Stimulated activated CD8-positive, alpha-beta memory T cell treated with anti-CD3 and anti-CD28 coated beads, Interleukin-7, amount 100 ng/mL, for 1 hour (primary cell): ENCODE results near the gene AATF.

Experiments used
- DNase-seq, 2 donors: peaks; one replicate each; pipeline ENCODE4 v3.0.0-alpha.2; 2020; ENCODE audit warnings: low read depth in 2 of 2

Gene AATF

DNA sequence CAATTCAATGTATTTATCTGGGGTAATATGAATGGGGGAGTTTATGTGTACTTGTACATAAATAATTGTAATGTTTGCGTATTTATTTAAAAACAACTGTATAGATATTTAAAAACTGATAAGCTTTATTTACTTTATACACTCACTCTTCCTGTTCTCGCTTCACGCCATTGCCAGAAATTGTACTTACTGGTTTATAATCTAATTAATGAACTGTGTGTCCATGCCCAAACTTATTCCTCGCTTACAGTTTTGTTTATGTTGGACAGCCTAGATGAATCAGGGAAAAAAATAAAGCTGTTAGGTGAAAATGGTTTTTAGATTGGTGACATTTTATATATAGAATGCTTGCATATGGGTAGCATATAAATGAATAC is 30.8 kb downstream of the AATF start:
- DNase-seq: no peak

DNA sequence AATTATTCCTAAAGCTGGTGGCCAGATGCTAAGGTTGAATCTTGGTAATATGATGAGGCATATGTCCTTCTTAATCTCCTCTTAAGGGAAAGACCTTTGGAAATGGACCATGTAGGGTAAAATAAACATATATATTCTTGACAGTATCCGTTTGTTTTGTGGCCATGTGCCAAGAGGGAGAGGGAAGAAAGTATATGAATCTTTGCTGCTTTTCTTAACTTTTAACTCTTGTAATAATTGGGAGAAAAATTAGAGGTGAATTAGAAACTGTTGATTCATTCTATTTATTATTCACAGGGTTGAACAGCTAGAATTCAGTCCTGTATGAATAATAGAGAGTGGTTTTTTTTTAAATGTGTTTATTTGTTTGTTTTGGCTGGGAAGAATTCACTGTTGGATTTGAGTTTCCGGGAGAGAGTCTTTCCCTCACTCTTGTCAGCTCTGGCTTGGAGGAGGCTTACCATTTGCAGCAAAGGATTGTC is 31.6 kb downstream of the AATF start:
- DNase-seq: no peak

DNA sequence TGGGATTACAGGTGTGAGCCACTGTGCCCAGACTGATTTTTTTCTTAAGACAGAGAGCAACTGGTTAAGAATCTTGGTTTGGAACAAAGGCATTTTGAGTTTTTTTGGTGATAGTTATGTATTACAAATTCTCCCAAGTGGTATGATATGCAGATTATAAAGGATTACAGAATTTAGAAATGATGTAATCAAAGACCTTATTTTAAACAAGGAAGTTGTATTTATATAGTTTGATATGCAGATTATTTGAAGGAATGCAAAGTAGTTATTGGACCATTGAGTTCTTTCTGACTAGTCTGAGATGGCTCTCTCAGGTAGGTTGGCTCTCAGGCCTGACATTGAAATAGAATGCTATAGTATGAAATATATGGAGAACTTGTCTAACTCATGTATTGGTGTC is 34.9 kb downstream of the AATF start:
- no peak for DNase-seq

DNA sequence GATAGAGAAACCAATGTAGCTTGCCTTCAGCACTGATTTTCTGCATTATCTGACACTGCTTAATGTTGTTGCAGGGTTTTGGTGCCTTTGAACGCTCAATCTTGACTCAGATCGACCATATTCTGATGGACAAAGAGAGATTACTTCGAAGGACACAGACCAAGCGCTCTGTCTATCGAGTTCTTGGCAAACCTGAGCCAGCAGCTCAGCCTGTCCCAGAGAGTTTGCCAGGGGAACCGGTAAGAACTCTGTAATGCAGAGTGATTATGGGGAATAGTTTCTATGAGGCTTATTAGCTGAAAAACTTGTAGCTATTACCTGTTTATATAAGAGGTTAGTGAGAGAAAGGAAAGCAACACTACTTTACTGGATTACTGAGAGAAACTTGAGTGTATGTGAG is 40.4 kb downstream of the AATF start:
- DNase-seq: no peak

DNA sequence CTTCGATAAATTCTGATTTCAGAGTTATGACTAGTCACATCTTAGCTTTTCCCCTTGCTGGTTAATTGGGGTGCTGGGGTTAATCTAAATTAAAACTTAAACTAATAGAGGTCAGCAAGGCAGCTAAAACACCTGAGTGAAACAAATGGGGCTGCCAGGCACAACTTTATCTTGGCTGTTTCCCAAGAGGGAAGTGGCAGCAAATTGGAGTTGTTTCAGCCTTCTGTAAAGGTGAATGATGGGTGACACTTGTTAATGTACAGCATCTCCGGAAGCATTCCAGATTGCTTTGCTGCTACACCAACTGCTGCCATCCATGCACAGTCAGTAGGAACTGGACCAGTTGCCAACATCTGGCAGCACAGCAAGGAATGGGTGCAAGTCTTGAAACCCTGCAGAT is 43.9 kb downstream of the AATF start:
- no peak for DNase-seq

DNA sequence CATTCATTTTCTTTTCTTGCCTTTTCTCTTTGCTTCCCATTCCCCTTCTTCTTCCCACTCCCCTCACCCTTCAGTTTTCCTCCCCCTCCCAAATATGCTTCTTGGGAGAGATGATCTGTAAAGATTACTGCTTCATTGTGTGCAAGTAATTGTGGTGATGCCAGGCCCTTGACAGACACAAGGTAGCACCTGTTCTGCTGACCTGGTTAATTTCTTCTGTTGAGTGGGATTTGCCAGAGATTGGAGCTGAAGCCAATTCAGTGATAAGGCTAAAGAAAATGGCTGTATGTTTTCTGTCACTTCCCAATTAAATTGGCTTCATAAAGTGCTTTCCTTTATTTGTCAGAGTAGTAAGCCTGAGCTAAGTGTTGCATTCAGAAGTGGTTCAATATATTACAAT is 44.5 kb downstream of the AATF start:
- DNase-seq: no peak

DNA sequence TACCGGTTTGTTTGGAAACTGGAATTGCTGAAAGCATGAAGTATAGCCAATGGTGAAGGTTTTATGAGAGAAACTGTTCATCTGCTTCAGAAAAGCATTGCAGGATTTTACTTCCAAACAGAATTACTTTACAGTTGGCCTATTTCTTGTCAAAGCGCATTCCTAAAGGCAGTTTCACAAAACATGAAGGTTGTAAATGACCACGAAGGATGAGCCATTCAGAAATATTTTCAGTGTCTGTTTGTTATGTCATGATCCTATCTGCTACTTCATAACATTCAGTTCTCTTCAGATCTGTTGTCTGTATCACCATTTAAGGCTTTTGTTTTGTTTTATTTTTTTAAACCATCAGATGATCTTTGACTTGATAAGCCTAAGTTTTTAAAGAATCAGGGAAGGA is 45.7 kb downstream of the AATF start:
- DNase-seq: no peak

DNA sequence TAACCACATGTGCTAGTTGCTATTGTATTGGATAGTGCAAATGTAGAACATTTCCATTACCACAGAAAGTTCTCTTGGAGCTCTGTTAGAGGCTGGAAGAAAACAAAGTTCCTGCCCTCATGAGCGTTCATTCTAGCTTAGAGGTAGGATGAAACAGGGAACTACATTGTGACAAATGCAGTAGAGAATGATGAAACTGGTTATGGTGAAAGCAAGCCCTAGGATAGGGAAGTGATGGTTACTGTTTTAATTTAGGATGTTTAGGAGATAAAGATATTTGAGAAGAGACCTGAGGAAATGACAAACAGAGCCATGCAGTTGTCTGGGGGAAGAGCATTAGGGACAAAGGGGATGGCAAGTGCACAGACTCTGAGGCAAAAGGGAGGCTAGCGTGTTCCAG is 50.7 kb downstream of the AATF start:
- no peak for DNase-seq

DNA sequence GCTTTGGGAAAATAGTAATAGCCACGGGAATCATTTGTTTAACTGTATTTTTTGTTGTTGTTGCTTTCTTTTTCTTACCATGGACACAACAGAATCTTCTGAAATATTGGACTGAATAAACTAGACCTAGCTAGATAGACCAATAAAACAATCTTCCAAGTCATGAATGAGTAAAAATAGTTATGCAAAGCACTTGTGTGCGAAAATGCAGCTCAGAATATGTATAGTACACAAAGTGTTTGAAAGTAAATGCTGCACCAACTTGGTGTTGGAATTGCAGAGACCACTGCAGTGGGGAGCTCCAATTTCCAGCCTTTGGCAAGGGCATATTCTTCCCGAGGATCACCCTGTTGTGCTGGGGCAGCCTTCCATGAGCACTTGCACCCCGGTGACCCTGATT is 68.0 kb downstream of the AATF start:
- no peak for DNase-seq

DNA sequence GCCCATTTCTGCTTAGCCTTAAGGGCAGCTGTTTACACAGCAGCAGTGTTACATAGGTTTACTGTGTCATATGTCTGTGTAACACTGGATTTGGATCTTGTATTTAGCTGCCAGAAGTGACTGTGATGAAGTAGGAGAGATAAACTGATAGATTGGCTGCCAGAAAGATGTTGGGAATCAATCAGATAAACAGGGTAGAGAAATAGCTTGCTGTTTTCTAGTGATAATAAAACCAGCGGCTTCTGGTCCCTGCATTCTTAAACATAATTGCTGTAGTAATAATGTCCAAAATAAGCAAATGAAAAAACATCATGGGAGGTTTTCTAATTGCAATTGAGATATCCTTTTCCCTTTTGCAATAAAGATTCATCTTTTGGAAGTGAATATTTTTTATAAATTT is 68.7 kb downstream of the AATF start:
- no peak for DNase-seq

DNA sequence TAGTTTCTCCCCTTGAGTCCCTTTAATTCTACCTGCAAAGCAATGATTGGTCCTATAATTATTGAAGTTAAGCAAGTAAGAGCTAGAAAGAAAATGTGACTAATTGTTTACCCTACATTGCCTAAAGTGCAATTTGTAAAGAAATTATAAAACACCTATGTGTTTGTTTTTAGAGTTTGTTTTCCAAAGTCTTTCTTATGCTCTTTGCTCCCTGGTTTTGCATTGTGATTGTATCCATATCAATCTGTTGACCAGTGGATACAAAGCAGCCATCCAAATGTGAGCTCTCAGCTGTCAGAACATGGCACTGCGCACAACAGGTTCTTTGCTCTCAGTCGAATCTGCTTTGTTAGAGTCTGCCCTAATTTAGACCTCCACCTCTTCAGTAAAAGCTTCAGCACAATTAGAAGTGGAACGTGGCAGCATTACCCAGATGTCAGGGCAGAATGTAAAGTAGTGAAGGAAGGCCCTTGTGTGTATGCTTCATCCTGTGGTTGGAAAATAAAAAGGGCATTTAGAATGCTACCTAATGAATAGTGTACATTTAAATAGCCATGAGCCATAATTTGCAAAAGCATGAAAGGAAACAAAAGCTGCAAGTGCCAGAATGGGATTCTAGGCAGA is 70.5 kb downstream of the AATF start:
- DNase-seq: no peak

DNA sequence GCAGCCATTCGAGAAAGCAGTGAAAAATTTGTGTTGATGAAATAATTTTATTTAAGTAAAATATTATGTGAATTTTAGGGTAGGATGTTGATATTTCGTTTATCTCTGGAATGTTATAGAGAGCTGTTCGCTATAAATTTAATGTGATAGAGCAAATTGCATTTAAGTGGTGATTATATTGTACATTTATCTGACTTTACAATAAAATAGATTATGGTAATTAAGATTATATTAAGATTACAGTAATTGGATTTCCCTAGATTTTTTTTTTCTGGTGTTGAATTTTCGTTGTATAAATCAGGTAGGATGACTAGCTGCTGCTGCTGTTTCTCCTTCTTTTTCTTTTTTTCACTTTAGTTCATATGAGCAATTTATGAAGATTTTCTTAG is 71.0 kb downstream of the AATF start:
- no peak for DNase-seq

DNA sequence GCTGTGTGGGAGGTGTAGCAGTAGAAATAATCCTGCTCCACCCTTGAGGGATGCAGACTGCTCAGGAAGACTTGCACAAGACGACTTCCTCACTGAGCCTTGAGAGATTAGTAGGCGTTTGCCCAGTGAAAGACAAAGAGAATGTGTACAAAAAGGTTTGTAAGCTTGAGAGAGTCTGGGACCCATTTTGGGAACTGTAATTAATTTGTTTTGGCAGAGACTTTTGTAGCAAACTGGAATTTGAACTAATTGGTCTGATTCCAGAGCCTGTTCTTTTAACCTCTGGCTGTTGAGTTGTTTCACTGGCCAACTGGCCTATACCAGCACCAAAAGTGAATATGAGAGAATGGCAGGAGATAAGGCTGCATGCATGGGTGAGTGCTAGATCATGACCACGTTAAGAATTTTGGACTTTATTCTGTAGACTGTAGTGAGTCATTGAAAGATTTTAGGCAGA is 75.5 kb downstream of the AATF start:
- DNase-seq: no peak

DNA sequence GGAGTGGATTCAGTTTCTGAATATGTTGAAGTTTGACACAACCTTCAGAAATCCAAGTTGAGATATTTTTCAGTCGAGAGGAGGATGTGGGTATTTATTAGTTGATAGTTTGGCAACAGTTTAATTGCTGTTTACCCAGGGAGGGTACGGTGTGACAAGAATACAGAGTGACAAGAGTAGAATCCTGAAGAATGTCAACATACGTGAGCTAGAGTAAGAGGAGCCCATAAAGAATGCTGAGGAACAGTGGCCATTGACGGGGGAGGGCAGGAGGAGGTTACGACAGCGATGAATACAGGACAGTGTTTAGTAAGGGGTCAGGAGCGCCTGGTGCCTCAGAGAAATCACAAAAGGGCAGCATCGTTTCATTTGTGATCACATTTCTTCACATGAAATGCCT is 76.5 kb downstream of the AATF start:
- DNase-seq: no peak

DNA sequence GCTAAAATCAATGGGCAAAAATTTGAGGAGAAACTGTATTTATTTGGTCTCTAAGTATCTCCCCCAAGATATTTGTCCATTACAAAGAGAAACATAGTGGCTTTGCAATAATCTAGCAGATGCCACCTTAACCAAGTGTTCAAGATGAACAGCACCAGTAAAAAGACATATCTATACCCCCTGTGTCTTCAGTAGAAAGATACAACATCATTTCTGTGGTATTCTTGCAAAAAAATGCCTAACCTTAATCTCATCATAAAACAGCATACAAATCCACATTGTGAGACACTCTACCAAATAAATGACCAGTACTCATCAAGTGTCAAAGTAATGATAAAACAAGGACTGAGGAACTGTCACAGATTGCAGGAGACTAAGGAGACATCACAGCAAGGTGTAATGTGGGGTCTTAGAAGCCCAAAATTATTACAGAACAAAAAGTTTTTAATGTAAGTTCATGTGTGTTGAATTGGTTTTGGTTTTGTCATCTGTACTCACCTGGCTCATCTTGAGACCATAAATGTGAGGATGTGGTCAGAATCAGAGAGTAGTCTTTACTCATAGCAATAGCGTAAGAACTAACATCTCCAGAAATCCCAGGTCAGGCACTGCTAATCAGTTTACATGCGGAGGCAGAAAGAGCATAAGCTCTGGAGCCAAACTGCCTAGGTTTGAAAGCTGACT is 77.2 kb downstream of the AATF start:
- DNase-seq: no peak

DNA sequence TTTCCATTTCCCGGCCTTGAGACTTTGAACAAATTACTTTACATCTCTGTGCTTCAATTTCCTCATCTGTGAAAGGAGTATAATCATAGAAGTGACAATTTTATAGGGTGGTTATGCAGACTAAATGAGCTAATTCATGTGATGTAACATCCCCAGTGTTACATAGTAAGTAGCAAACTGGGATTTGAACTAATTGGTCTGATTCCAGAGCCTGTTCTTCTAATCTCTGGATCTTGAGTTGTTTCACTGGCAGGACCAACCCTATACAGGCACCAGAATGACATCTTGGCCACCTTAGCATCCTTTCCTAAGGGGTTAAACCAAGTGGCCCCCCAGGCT is 77.7 kb downstream of the AATF start:
- no peak for DNase-seq

DNA sequence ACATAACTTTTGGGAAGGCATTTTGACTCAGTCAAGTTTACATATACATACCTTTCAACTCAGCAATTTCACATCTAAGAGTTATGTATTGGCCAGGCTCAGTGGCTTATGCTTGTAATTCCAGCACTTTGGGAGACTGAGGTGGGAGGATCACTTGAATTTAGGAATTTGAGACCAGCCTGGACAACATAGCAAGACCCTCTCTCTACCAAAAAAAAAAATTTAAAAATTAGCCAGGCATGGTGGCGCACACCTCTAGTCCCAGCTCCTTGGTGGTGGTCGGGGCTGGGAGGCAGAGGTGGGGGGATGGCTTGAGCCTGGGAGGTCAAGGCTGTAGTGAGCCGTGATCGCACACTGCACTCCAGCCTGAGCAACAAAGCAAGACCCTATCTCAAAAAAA is 79.3 kb downstream of the AATF start:
- DNase-seq: no peak

DNA sequence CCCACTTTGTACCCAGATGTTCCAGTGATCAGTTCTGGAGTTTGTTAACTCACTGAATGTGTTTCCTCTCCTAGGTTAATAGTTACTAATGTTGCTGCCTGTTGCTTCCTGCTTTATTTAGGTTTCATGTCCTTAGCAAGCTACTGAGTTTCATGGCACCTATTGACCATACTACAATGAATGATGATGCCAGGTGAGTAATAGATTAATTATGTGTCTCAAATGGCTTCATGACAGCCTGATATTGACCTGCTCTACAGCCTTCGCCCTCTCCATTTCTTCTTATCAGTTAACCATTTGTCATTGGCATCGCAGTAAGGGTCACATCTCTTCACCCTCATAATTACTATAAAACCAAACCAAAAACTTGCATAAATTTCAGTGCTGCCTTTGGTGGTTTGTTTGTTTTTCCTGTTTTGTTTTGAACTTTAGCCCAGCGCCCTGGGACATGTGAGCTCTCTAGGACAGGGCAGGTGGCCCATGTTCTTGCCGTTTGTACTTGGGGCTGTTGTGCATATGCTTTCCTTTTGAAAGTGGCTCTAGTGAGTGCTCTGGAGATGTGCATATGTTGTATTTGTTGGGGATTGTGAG is 82.8 kb downstream of the AATF start:
- DNase-seq: no peak

DNA sequence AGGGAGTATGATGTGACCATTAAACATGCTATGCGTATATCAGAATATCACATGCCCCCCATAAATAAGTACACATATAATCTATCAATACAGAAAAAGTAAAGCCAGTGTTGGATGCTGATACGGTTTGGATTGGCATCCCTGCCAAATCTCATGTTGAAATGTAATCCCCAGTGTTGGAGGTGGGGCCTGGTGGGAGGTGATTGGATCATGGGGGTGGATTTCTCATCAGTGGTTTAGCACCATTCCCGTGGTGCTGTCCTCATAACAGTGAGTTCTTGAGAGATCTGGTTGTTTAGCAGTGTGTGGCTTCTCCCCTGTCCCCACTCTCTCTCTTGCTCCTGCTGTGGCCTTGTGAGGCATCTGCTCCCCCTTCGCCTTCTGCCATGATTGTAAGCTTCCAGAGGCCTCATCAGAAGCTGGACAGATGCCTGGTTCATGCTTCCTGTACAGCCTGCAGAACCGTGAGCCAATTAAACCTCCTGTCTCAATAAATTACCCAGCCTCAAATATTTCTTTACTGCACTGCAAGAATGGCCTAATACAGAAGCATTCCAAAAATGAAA is 88.9 kb downstream of the AATF start:
- no peak for DNase-seq

DNA sequence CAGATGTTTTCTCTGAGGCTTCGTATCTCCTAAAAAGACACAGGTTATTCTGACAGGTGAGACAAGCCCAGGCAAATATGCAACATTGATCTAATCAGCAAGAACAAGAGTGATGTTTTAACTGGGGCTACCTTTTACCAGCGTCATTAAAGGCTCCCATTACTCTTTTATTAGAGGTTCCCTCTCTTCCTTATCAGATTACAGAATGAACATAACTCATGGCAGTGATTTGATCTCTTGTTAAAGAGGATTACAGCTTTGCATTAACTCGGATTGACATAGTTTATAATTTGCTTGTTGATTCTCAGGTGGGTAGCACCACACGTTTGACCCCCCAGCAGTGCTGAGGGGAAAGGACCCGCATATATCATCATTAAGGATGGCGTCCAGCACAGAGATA is 90.5 kb downstream of the AATF start:
- no peak for DNase-seq

DNA sequence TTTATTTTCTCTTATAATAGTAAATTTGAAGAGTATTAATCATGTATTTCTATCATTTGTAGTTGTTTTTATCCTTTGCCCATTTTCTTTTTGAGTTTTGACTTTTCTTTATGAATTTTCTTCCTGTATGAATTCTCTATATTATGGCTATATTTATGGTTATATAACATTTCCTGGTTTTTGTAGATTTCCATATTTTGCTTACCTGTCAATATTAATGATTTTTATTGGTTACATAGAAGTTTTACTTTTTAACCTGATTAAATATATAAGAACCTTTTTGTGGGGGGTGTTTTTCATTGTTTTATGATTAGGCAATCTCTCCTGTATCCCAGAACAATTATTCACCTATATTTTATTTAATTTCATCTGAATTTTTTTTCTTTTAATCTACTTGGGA is 93.2 kb downstream of the AATF start:
- no peak for DNase-seq

DNA sequence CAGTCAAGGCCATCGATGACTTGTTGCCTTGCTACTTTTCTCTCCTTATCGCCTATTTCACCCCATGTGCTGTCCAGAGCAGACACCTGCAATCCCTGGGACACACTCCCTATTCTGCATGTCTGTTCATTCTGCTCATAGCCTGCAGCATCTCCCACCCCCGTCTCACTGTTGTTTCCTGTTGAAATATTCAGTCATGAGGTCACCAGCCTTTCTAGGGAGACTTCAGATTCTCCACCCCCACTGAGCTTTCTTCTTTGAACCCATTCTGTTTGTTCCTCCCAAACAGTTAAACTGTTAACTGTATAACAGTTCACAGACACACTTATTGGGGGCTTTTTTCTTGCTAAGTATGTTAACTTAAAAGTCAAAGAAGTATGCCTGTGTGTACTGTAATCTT is 94.4 kb downstream of the AATF start:
- DNase-seq: no peak

DNA sequence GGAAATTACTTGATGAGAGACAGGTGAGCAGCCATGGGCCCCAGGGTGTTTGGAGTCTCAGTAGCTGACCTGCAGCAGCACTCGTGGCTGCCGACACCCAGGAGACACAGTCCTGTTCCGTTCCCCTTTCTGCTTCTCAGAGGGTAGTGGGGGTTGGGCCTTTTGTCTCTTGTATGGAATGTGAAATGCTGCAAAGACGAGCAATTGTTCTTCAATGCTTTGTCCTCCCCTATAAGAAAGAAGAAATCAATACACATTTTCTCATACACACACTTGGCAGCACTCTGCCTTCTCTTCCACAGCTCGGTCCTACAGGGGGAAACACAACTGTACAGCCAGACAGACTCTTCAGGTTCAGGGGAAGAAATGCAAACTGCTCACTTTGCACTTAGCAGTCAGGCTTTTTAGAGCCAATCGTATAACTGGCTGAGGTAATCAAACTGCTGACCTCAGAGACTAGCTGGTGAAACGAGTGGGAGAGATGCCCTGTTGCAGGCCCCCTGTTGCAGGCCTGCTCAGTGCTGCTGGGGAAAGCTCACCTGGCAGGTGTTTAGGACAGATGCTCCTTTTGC is 96.7 kb downstream of the AATF start:
- no peak for DNase-seq
